ENCODE measurements around the gene ADCY9. TPM values are rescaled to one million over a fixed set of nuclear protein-coding genes. Genes with fewer than 3 reads are reported as not detected.

The ADCY9 gene
- total and polyA plus RNA-seq, 4 donors = 12.7 to 37.6 (median 17.6) TPM

- Histone ChIP-seq H3K4me1 (ENCODE audit: control insufficient read depth in 5 of 5, insufficient read depth in 5 of 5, low read length in 5 of 5) (no peaks in the 10 kb centered on the region), H3K9ac (ENCODE audit: insufficient read depth in 1 of 2, low read length in 2 of 2) (no peak overlapping the region), H3K27me3 (ENCODE audit: control insufficient read depth in 3 of 3, insufficient read depth in 3 of 3, low read length in 2 of 3) (no peaks in the 10 kb centered on the region), H3K4me3 (no peak overlapping the region), H3K36me3 (ENCODE audit: control insufficient read depth in 4 of 4, insufficient read depth in 4 of 4, low read length in 4 of 4) (no peaks in the 10 kb centered on the region), H3K27ac (ENCODE audit: low read depth in 1 of 2, low read length in 1 of 2) (no peak overlapping the region), H3K9me3 (ENCODE audit: control insufficient read depth in 4 of 4, insufficient read depth in 3 of 4, low read length in 3 of 4) (peaks cover 0 to 10% (median 2%) of the 10 kb centered on the region in 4 donors)
- TF ChIP-seq CTCF (IDR thresholded peaks at IDR 0.05; ENCODE audit: control extremely low read depth, extremely low read depth) = no peak
- no peak for ATAC-seq (ENCODE audit: insufficient read depth, low FRiP score)
- no peak for DNase-seq
- WGBS, 2 donors = 60 to 74% methylated on average over 13 of the region's 13 CpGs
These were observed 194.0 kb downstream of the ADCY9 start for GRCh38 chr16:3922241-3922640.

- no peak for TF ChIP-seq CTCF (IDR thresholded peaks at IDR 0.05; ENCODE audit: control extremely low read depth, extremely low read depth)
- H3K36me3 ChIP-seq (ENCODE audit: control insufficient read depth in 4 of 4, insufficient read depth in 4 of 4, low read length in 4 of 4) = no peaks in the 10 kb centered on the region
- H3K4me1 ChIP-seq (ENCODE audit: control insufficient read depth in 5 of 5, insufficient read depth in 5 of 5, low read length in 5 of 5) = no peaks in the 10 kb centered on the region
- no peak for DNase-seq
- no peak overlapping the region for H3K27ac ChIP-seq (ENCODE audit: low read depth in 1 of 2, low read length in 1 of 2)
- H3K9me3 ChIP-seq (ENCODE audit: control insufficient read depth in 4 of 4, insufficient read depth in 3 of 4, low read length in 3 of 4) = peaks cover 0 to 14% (median 2%) of the 10 kb centered on the region in 4 donors
- H3K9ac ChIP-seq (ENCODE audit: insufficient read depth in 1 of 2, low read length in 2 of 2) = no peak overlapping the region
- H3K27me3 ChIP-seq (ENCODE audit: control insufficient read depth in 3 of 3, insufficient read depth in 3 of 3, low read length in 2 of 3) = no peaks in the 10 kb centered on the region
- 85 to 93% methylated on average over 8 of the region's 8 CpGs for WGBS, 2 donors
- H3K4me3 ChIP-seq = no peak overlapping the region
- no peak for ATAC-seq (ENCODE audit: insufficient read depth, low FRiP score)
These were observed 196.0 kb downstream of the ADCY9 start for GRCh38 chr16:3920206-3920605.

GRCh38 chr16:3919413-3919812 is 196.8 kb downstream of the ADCY9 start:
- ATAC-seq (ENCODE audit: insufficient read depth, low FRiP score) (no peak), DNase-seq (no peak)
- no peak for TF ChIP-seq CTCF (IDR thresholded peaks at IDR 0.05; ENCODE audit: control extremely low read depth, extremely low read depth)
- H3K9ac ChIP-seq (ENCODE audit: insufficient read depth in 1 of 2, low read length in 2 of 2) = no peak overlapping the region
- H3K4me1 ChIP-seq (ENCODE audit: control insufficient read depth in 5 of 5, insufficient read depth in 5 of 5, low read length in 5 of 5) = no peaks in the 10 kb centered on the region
- H3K27me3 ChIP-seq (ENCODE audit: control insufficient read depth in 3 of 3, insufficient read depth in 3 of 3, low read length in 2 of 3) = no peaks in the 10 kb centered on the region
- H3K9me3 ChIP-seq (ENCODE audit: control insufficient read depth in 4 of 4, insufficient read depth in 3 of 4, low read length in 3 of 4) = peaks cover 0 to 14% (median 2%) of the 10 kb centered on the region in 4 donors
- H3K27ac ChIP-seq (ENCODE audit: low read depth in 1 of 2, low read length in 1 of 2) = no peak overlapping the region
- H3K4me3 ChIP-seq = no peak overlapping the region
- H3K36me3 ChIP-seq (ENCODE audit: control insufficient read depth in 4 of 4, insufficient read depth in 4 of 4, low read length in 4 of 4) = no peaks in the 10 kb centered on the region
- 81 to 84% methylated on average over 6 of the region's 6 CpGs for WGBS, 2 donors
